DLD1 (cell line): Measurements from ENCODE around the gene KRTAP1-3.
"Not testable (repeated sequence)": the region's sequence is repeated elsewhere in the genome, so short reads cannot be mapped to it uniquely, and the experiment has no call there.

Experiments
- in situ Hi-C: cut with HindIII; loops from 2 replicates; pipeline ENCODE4 v1.10.0; 2017; ENCODE audit warnings: low sequenced_read_pairs

The KRTAP1-3 gene

GRCh38 chr17:41055130-41055529 lies 20.5 kb upstream of the KRTAP1-3 start, which contains the start of gene KRTAP2-2:
TSS of gene KRTAP2-2 (minus strand) at chr17:41055230. CDS start at chr17:41055211, 19 bp downstream.
- in situ Hi-C loops: loop anchor here (5.0 kb wide), 1 partner anchor 38 kb away; no protein-coding TSS in a partner anchor

- in situ Hi-C loops: not testable (repeated sequence)
Measured at GRCh38 chr17:41054556-41054955, 19.9 kb upstream of the KRTAP1-3 start.

GRCh38 chr17:41054025-41054424 lies 19.4 kb upstream of the KRTAP1-3 start:
- in situ Hi-C loops: no loop called here

GRCh38 chr17:41052566-41052965 lies 17.9 kb upstream of the KRTAP1-3 start:
- in situ Hi-C loops: no loop called here

GRCh38 chr17:41049110-41049509 lies 14.4 kb upstream of the KRTAP1-3 start:
- in situ Hi-C loops: no loop called here

- in situ Hi-C loops: no loop called here
Measured at GRCh38 chr17:41048441-41048840, 13.8 kb upstream of the KRTAP1-3 start.

- in situ Hi-C loops: not testable (repeated sequence)
Measured at GRCh38 chr17:41046735-41047465, 12.2 kb upstream of the KRTAP1-3 start, which contains the start of gene KRTAP2-1. TSS of gene KRTAP2-1 (minus strand) at chr17:41047316. CDS start at chr17:41047267, 49 bp downstream.

GRCh38 chr17:41042953-41043352 lies 8.3 kb upstream of the KRTAP1-3 start:
- in situ Hi-C loops: no loop called here

GRCh38 chr17:41040783-41041571 lies 6.3 kb upstream of the KRTAP1-3 start, which contains the start of gene KRTAP1-1:
TSS of gene KRTAP1-1 (minus strand) at chr17:41041450. CDS start at chr17:41041397, 53 bp downstream.
- in situ Hi-C loops: not testable (repeated sequence)

GRCh38 chr17:41037853-41038350 lies 3.2 kb upstream of the KRTAP1-3 start:
- in situ Hi-C loops: no loop called here

GRCh38 chr17:41029633-41030245 lies 4.9 kb downstream of the KRTAP1-3 start, which contains the start of gene KRTAP1-4:
TSS of gene KRTAP1-4 (minus strand) at chr17:41030195. CDS start at chr17:41030078, 117 bp downstream.
- in situ Hi-C loops: no loop called here

- in situ Hi-C loops: no loop called here
Measured at GRCh38 chr17:41026715-41027471, 7.8 kb downstream of the KRTAP1-3 start, which contains the start of gene KRTAP1-5. TSS of gene KRTAP1-5 (minus strand) at chr17:41027208. CDS start at chr17:41027155, 53 bp downstream.

GRCh38 chr17:41024697-41025096 lies 10.0 kb downstream of the KRTAP1-3 start:
- in situ Hi-C loops: no loop called here

- in situ Hi-C loops: no loop called here
Measured at GRCh38 chr17:41020336-41020735, 14.3 kb downstream of the KRTAP1-3 start.

GRCh38 chr17:41019415-41019814 lies 15.3 kb downstream of the KRTAP1-3 start:
- in situ Hi-C loops: loop anchor here (5.0 kb wide), 1 partner anchor 38 kb away; the partner anchor contains the start of gene KRTAP2-2

- in situ Hi-C loops: loop anchor here (5.0 kb wide), 1 partner anchor 39 kb away; the partner anchor contains the start of gene KRTAP2-2
Measured at GRCh38 chr17:41018541-41018940, 16.1 kb downstream of the KRTAP1-3 start.

- in situ Hi-C loops: loop anchor here (5.0 kb wide), 1 partner anchor 41 kb away; the partner anchor contains the start of gene KRTAP2-2
Measured at GRCh38 chr17:41016578-41017215, 18.0 kb downstream of the KRTAP1-3 start.

- in situ Hi-C loops: loop anchor here (5.0 kb wide), 1 partner anchor 42 kb away; the partner anchor contains the start of gene KRTAP2-2
Measured at GRCh38 chr17:41015454-41015853, 19.2 kb downstream of the KRTAP1-3 start.

- in situ Hi-C loops: no loop called here
Measured at GRCh38 chr17:41013606-41014005, 21.1 kb downstream of the KRTAP1-3 start.
